H9 (cell line): ENCODE results near the gene CSF1R. TPM values are rescaled to one million over a fixed set of nuclear protein-coding genes. Genes with fewer than 3 reads are reported as not detected.

Experiments
- DNase-seq: peaks from one replicate; pipeline ENCODE4 v3.0.0-alpha.2; 2017
- H2AFZ ChIP-seq: one replicate; pipeline ENCODE4 v1.6.1; 2013; ENCODE audit warnings: mild to moderate bottlenecking, low read length, control low read depth, moderate library complexity
- H2AK5ac ChIP-seq: 2 replicates; pipeline ENCODE4 v1.6.1; 2013; ENCODE audit warnings: low read length, control low read depth, mixed read lengths; ENCODE audit not compliant: insufficient read length
- H2BK120ac ChIP-seq: one replicate; pipeline ENCODE4 v1.6.1; 2013; ENCODE audit warnings: low read depth, mild to moderate bottlenecking, low read length, control low read depth, inconsistent platforms; ENCODE audit not compliant: poor library complexity, severe bottlenecking
- H2BK12ac ChIP-seq: 2 replicates; pipeline ENCODE4 v1.6.1; 2013; ENCODE audit warnings: low read length, control low read depth, mixed read lengths, low read depth; ENCODE audit not compliant: insufficient read length
- H2BK15ac ChIP-seq: 2 replicates; pipeline ENCODE4 v1.6.1; 2013; ENCODE audit warnings: low read depth, low read length, control low read depth
- H2BK20ac ChIP-seq: one replicate; pipeline ENCODE4 v1.6.1; 2013; ENCODE audit warnings: low read depth, mild to moderate bottlenecking, low read length, control low read depth, inconsistent platforms; ENCODE audit not compliant: poor library complexity, severe bottlenecking
- H2BK5ac ChIP-seq: 2 replicates; pipeline ENCODE4 v1.6.1; 2013; ENCODE audit warnings: low read length, control low read depth, mixed read lengths; ENCODE audit not compliant: insufficient read length
- H3K14ac ChIP-seq: 2 replicates; pipeline ENCODE4 v1.6.1; 2013; ENCODE audit warnings: low read length, control low read depth; ENCODE audit not compliant: insufficient read depth
- H3K18ac ChIP-seq: 2 replicates; pipeline ENCODE4 v1.6.1; 2013; ENCODE audit warnings: low read depth, mild to moderate bottlenecking, mixed read lengths, low read length, control low read depth; ENCODE audit not compliant: insufficient read length
- H3K23ac ChIP-seq: 2 replicates; pipeline ENCODE4 v1.6.1; 2013; ENCODE audit warnings: low read length, control low read depth, mixed read lengths, low read depth; ENCODE audit not compliant: insufficient read length
- H3K23me2 ChIP-seq: 2 replicates; pipeline ENCODE4 v1.6.1; 2013; ENCODE audit warnings: low read depth, mild to moderate bottlenecking, mixed read lengths, low read length, control low read depth; ENCODE audit not compliant: insufficient read length, poor library complexity, severe bottlenecking
- H3K27ac ChIP-seq: 2 replicates; pipeline ENCODE4 v1.5.1; 2013; ENCODE audit warnings: low read length, control low read depth, mixed read lengths, low read depth; ENCODE audit not compliant: insufficient read length
- H3K27me3 ChIP-seq: 2 replicates; pipeline ENCODE4 v1.6.1; 2013; ENCODE audit warnings: low read length, control low read depth, inconsistent platforms; ENCODE audit not compliant: insufficient read depth
- H3K4ac ChIP-seq: 2 replicates; pipeline ENCODE4 v1.6.1; 2013; ENCODE audit warnings: low read depth, mild to moderate bottlenecking, control low read depth, inconsistent platforms, low read length, moderate library complexity
- H3K4me1 ChIP-seq: 2 replicates; pipeline ENCODE4 v1.6.1; 2013; ENCODE audit warnings: low read length, control low read depth, inconsistent platforms; ENCODE audit not compliant: insufficient read depth
- H3K4me2 ChIP-seq: 2 replicates; pipeline ENCODE4 v1.6.1; 2013; ENCODE audit warnings: low read length, control low read depth, mixed read lengths; ENCODE audit not compliant: insufficient read length, insufficient read depth
- H3K56ac ChIP-seq: 2 replicates; pipeline ENCODE4 v1.6.1; 2013; ENCODE audit warnings: low read depth, mild to moderate bottlenecking, mixed read lengths, low read length, control low read depth; ENCODE audit not compliant: insufficient read length
- H3K79me1 ChIP-seq: 2 replicates; pipeline ENCODE4 v1.6.1; 2013; ENCODE audit warnings: low read depth, mild to moderate bottlenecking, moderate library complexity, low read length, control low read depth, inconsistent platforms; ENCODE audit not compliant: insufficient read depth, poor library complexity, severe bottlenecking
- H3K79me2 ChIP-seq: 2 replicates; pipeline ENCODE4 v1.6.1; 2013; ENCODE audit warnings: low read length, control low read depth, inconsistent platforms; ENCODE audit not compliant: insufficient read depth
- H3K9ac ChIP-seq: 2 replicates; pipeline ENCODE4 v1.6.1; 2013; ENCODE audit warnings: low read length, control low read depth, mixed read lengths; ENCODE audit not compliant: insufficient read length; ENCODE audit errors: extremely low read depth
- H3K9me3 ChIP-seq: one replicate; pipeline ENCODE4 v1.6.1; 2013; ENCODE audit warnings: low read depth, low read length, inconsistent platforms; ENCODE audit not compliant: control insufficient read depth
- H3T11ph ChIP-seq: one replicate; pipeline ENCODE4 v1.6.1; 2013; ENCODE audit warnings: mild to moderate bottlenecking, low read length, control low read depth, inconsistent platforms
- H4K20me1 ChIP-seq: one replicate; pipeline ENCODE4 v1.6.1; 2013; ENCODE audit not compliant: control insufficient read depth, insufficient read length, insufficient read depth
- H4K5ac ChIP-seq: 2 replicates; pipeline ENCODE4 v1.6.1; 2013; ENCODE audit warnings: low read depth, mild to moderate bottlenecking, mixed read lengths, low read length, control low read depth; ENCODE audit not compliant: insufficient read length
- H4K8ac ChIP-seq: replicated peaks from 2 replicates; pipeline ENCODE4 v1.6.1; 2013; ENCODE audit warnings: low read length, control low read depth, mixed read lengths, low read depth; ENCODE audit not compliant: insufficient read length
- H4K91ac ChIP-seq: 2 replicates; pipeline ENCODE4 v1.6.1; 2013; ENCODE audit warnings: low read depth, mild to moderate bottlenecking, moderate library complexity, mixed read lengths, low read length, control low read depth; ENCODE audit not compliant: insufficient read length
- H3K27ac Mint-ChIP-seq, 3 experiments: 2 replicates in 2 of 3; 3 replicates in 1 of 3; pipeline ENCODE4 v1.8.0; 2020 to 2021; ENCODE audit warnings: mixed read lengths in 3 of 3, mild to moderate bottlenecking in 1 of 3, moderate library complexity in 1 of 3
- H3K27me3 Mint-ChIP-seq: 2 replicates; pipeline ENCODE4 v1.8.0; 2021; ENCODE audit warnings: low read depth, mild to moderate bottlenecking, moderate library complexity, mixed read lengths
- H3K36me3 Mint-ChIP-seq, 3 experiments: 2 replicates in 2 of 3; 3 replicates in 1 of 3; pipeline ENCODE4 v1.8.0; 2020 to 2021; ENCODE audit warnings: low read depth in 3 of 3, mixed read lengths in 3 of 3; ENCODE audit not compliant: insufficient read depth in 1 of 3
- H3K4me1 Mint-ChIP-seq, 2 experiments: 2 replicates each; pipeline ENCODE4 v1.8.0; 2020; ENCODE audit warnings: mixed read lengths in 2 of 2
- H3K4me3 Mint-ChIP-seq, 2 experiments: 2 replicates in 1 of 2; 3 replicates in 1 of 2; pipeline ENCODE4 v1.8.0; 2020 to 2021; ENCODE audit warnings: mild to moderate bottlenecking in 2 of 2, mixed read lengths in 2 of 2, moderate library complexity in 1 of 2
- H3K9me3 Mint-ChIP-seq, 2 experiments: 2 replicates in 1 of 2; 3 replicates in 1 of 2; pipeline ENCODE4 v1.8.0; 2020; ENCODE audit warnings: mild to moderate bottlenecking in 2 of 2, mixed read lengths in 2 of 2, moderate library complexity in 1 of 2
- CTCF ChIP-seq: fragments of 200-600 bp; sonication (generic); conservative IDR thresholded peaks from 3 replicates; pipeline ENCODE4 v1.8.0; 2021; ENCODE audit warnings: antibody characterized with exemption, mild to moderate bottlenecking
- WGBS: extraction: QIAGEN DNeasy Blood & Tissue Kit; methylation state at CpG from one replicate; pipeline ENCODE4 v1.1.7; 2013; ENCODE audit warnings: missing lambda C conversion rate, low lambda C conversion rate, mixed read lengths; ENCODE audit not compliant: insufficient read length; ENCODE audit errors: extremely low coverage; 5-methylcytosine and 5-hydroxymethylcytosine counted together
- total RNA-seq: library from RNA; stranded (reverse); gene quantifications from 2 replicates; pipeline ENCODE4 v1.2.1, GENCODE V29; 2021

The CSF1R gene
- total RNA-seq, 1 experiment from 2014 or later, result 0.13 TPM

GRCh38 chr5:150126921-150127265, 40.5 kb upstream of the CSF1R start:
- Histone ChIP-seq H3K79me2 (no peaks in the 10 kb centered on the region), H3K4me2 (no peak overlapping the region), H3K56ac (no peak overlapping the region), H4K5ac (no peak overlapping the region), H3K27me3 (no peaks in the 10 kb centered on the region), H3K9ac (no peak overlapping the region), H3K23me2 (no peaks in the 10 kb centered on the region), H2BK12ac (no peak overlapping the region), H3K14ac (no peak overlapping the region; the same call in 1 of the 2 replicates), H2BK15ac (no peak overlapping the region), H2BK20ac (no peak overlapping the region), H4K8ac (no peak overlapping the region), H2AK5ac (no peak overlapping the region), H3K79me1 (no peaks in the 10 kb centered on the region), H3K18ac (no peak overlapping the region), H3K4ac (no peak overlapping the region), H3T11ph (no peak overlapping the region), H4K20me1 (no peaks in the 10 kb centered on the region), H3K9me3 (no peaks in the 10 kb centered on the region), H3K4me1 (no peaks in the 10 kb centered on the region), H2BK120ac (no peak overlapping the region), H2BK5ac (no peak overlapping the region), H3K27ac (no peak overlapping the region), H2AFZ (no peak overlapping the region), H4K91ac (no peak overlapping the region), H3K23ac (no peak overlapping the region)
- Mint-ChIP-seq H3K27me3 (peaks cover 41% of the 10 kb centered on the region), H3K9me3 (no peaks in the 10 kb centered on the region), H3K36me3 (no peaks in the 10 kb centered on the region; a peak in 1 of 7 replicates), H3K27ac (no peak overlapping the region), H3K4me1 (peaks cover 29 to 32% of the 10 kb centered on the region in 2 experiments), H3K4me3 (no peak overlapping the region)
- TF ChIP-seq CTCF, result no peak
- DNase-seq, result no peak
- WGBS, result no CpG with 5 or more reads among the region's 6 CpGs
